Measurements from ENCODE around the gene SEC23A. TPM values are rescaled to one million over a fixed set of nuclear protein-coding genes. Genes with fewer than 3 reads are reported as not detected.

Gene SEC23A
- total RNA-seq, 2 experiments from 2014 or later: 52.4 to 54.9 TPM

GRCh38 chr14:39043352-39043943, 59.6 kb downstream of the SEC23A start:
- H3K9me3 Mint-ChIP-seq: no peaks in the 10 kb centered on the region
- ChIA-PET CTCF (interaction anchor here (0.8 kb wide), 1 partner anchor 43 kb away, joined by 3 read pairs; no protein-coding TSS in a partner anchor), POLR2A (no interaction called here)
- no peak overlapping the region for H3K27ac Mint-ChIP-seq
- H3K4me1 Mint-ChIP-seq (ENCODE audit: low read depth): no peaks in the 10 kb centered on the region
- intact Hi-C loops (cut with micrococcal nuclease): no loop called here
- no peak overlapping the region for H3K4me3 Mint-ChIP-seq
- DNase-seq: no peak
- H3K27me3 Mint-ChIP-seq: no peaks in the 10 kb centered on the region
- peaks cover 53% of the 10 kb centered on the region for H3K36me3 Mint-ChIP-seq

DNA sequence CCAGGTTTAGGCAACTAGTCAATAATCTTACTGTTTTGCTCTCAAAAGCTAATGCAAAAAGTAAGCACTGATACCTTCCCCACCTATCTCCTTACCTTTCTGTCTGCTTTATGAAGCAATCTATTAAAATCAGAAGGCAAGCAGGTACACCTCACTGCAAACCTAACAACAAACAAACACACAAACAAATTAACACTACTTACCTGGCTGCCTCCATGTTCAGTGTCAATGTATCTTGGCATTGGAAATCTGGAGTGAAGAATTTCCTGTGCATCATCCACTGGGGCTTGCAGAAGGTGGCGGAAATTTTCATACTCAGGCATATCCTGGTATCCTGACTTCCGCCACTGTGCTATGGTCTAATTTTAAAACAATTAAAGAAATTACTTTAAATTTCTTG, 62.5 kb downstream of the SEC23A start:
- POLR2A ChIA-PET: no interaction called here
- Mint-ChIP-seq H3K36me3 (peaks cover 28% of the 10 kb centered on the region), H3K27ac (no peak overlapping the region)

GRCh38 chr14:39038542-39038941, 64.5 kb downstream of the SEC23A start:
- no peaks in the 10 kb centered on the region for H3K4me1 Mint-ChIP-seq (ENCODE audit: low read depth)
- ChIA-PET POLR2A (no interaction called here), CTCF (interaction anchor here (1.2 kb wide), 1 partner anchor 23 kb away, joined by 4 read pairs; no protein-coding TSS in a partner anchor)
- no peak for DNase-seq
- no peaks in the 10 kb centered on the region for H3K27me3 Mint-ChIP-seq
- no peaks in the 10 kb centered on the region for H3K9me3 Mint-ChIP-seq
- H3K4me3 Mint-ChIP-seq: no peak overlapping the region
- H3K27ac Mint-ChIP-seq: no peak overlapping the region
- H3K36me3 Mint-ChIP-seq: peaks cover 22% of the 10 kb centered on the region
- intact Hi-C loops (cut with micrococcal nuclease): no loop called here

More for the DNA sequence above, 62.5 kb downstream of the SEC23A start:
- intact Hi-C loops (cut with micrococcal nuclease): no loop called here
- CTCF ChIA-PET: interaction anchor here (1.3 kb wide), 1 partner anchor 25 kb away, joined by 3 read pairs; no protein-coding TSS in a partner anchor
- Mint-ChIP-seq H3K9me3 (no peaks in the 10 kb centered on the region), H3K4me1 (ENCODE audit: low read depth) (no peaks in the 10 kb centered on the region), H3K27me3 (no peaks in the 10 kb centered on the region), H3K4me3 (no peak overlapping the region)
- DNase-seq: no peak

DNA sequence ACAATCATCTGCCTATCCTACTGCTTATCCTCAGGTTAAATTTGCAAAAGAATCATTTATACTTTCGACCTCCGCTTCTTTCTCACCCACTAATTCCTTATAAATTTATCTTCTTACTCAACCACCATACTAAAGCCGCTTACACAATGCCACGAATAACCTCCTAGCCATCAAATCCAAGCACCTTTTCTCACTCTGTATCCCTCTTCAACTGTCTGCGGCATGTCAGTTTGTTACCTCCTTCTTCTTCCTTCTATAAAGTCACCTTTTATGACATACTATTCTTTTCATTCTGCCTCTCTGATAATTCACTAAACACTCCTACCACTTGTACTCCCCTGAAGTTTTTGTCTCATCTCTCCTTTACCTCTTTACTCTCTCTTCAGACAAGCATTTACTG, 66.3 kb downstream of the SEC23A start:
- Mint-ChIP-seq H3K27me3 (no peaks in the 10 kb centered on the region), H3K27ac (no peak overlapping the region), H3K4me1 (ENCODE audit: low read depth) (no peaks in the 10 kb centered on the region), H3K9me3 (no peaks in the 10 kb centered on the region), H3K36me3 (peaks cover 19% of the 10 kb centered on the region), H3K4me3 (no peak overlapping the region)
- DNase-seq: no peak
- ChIA-PET CTCF (no interaction called here), POLR2A (no interaction called here)
- intact Hi-C loops (cut with micrococcal nuclease): no loop called here

GRCh38 chr14:39035336-39035735, 67.7 kb downstream of the SEC23A start:
- Mint-ChIP-seq H3K36me3 (peaks cover 24% of the 10 kb centered on the region), H3K27ac (no peak overlapping the region), H3K4me1 (ENCODE audit: low read depth) (no peaks in the 10 kb centered on the region), H3K9me3 (no peaks in the 10 kb centered on the region), H3K4me3 (no peak overlapping the region), H3K27me3 (no peaks in the 10 kb centered on the region)
- no peak for DNase-seq
- CTCF ChIA-PET: interaction anchor here (0.6 kb wide), 1 partner anchor 307 kb away, joined by 3 read pairs; no protein-coding TSS in a partner anchor
- intact Hi-C loops (cut with micrococcal nuclease): no loop called here
- POLR2A ChIA-PET: no interaction called here

DNA sequence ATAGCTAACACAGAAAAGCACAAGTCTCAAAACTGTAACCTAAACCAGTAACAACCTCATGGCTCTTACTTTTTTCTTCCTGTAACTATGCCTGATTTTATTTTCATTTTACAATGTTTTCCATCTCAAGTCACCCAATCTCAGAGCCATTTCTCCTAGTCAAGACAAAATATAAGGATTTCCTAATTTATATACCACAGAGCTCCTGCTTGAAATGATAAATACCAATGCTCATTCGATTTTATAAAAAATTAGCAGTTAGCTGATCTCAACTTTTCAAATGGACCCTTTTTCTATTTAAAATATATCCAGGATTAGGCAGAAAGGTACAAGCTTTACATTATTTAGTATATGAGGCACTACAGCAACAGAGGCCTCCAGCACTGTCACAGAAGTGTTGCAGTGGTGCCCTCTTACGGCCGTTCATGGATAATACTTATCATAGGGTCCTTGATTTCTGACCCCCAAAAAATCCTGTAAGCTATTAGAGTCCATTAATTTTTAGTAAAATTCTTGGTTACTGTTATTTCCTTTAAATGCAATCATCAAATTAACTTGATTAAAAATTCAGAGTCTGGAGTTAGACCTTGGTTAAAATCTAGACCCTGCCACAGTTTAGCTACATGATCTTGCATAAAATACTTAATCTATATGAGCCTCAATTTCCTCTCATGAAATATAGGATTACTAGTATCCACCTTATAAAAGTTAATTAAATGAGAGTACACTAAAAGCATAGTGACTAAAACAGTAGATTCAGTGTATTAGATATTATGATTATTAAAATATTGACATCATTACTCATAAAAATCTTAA, 68.3 kb downstream of the SEC23A start:
- Mint-ChIP-seq H3K4me1 (ENCODE audit: low read depth) (no peaks in the 10 kb centered on the region), H3K4me3 (no peak overlapping the region), H3K27me3 (no peaks in the 10 kb centered on the region), H3K9me3 (no peaks in the 10 kb centered on the region), H3K36me3 (peaks cover 29% of the 10 kb centered on the region), H3K27ac (no peak overlapping the region)
- no peak for DNase-seq
- ChIA-PET POLR2A (no interaction called here), CTCF (interaction anchor here (0.6 kb wide), 1 partner anchor 175 kb away, joined by 3 read pairs; no protein-coding TSS in a partner anchor)
- intact Hi-C loops (cut with micrococcal nuclease): no loop called here

- Mint-ChIP-seq H3K9me3 (no peaks in the 10 kb centered on the region), H3K27ac (no peak overlapping the region), H3K27me3 (no peaks in the 10 kb centered on the region), H3K36me3 (peaks cover 20% of the 10 kb centered on the region), H3K4me1 (ENCODE audit: low read depth) (no peaks in the 10 kb centered on the region), H3K4me3 (no peak overlapping the region)
- intact Hi-C loops (cut with micrococcal nuclease): no loop called here
- POLR2A ChIA-PET: no interaction called here
- CTCF ChIA-PET: no interaction called here
- DNase-seq: no peak
Observed at GRCh38 chr14:39033371-39033770, 69.7 kb downstream of the SEC23A start.

DNA sequence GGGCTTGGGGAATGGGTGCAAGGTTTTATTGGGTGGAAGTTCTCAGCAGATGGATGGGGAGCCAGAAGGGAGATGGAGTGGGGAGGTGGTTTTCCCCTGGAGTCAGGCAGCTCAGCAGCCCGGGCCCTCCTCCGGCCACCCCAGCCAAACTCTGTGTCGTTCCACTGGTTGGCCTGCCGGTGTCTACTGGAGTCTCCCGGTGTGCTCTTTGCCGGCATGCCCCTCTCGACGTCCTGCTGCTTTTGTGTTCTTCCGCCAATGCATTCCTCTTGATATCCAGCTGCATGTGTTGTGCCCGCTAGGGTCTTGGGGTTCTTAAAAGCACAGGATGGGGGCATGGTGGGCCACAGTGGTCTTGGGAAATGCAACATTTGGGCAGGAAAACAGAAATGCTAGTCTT, 72.8 kb downstream of the SEC23A start:
- no peak for DNase-seq
- H3K4me3 Mint-ChIP-seq: no peak overlapping the region
- no peaks in the 10 kb centered on the region for H3K27me3 Mint-ChIP-seq
- H3K27ac Mint-ChIP-seq: no peak overlapping the region
- intact Hi-C loops (cut with micrococcal nuclease): no loop called here
- ChIA-PET CTCF (no interaction called here), POLR2A (no interaction called here)
- H3K4me1 Mint-ChIP-seq (ENCODE audit: low read depth): peaks cover 8% of the 10 kb centered on the region
- no peaks in the 10 kb centered on the region for H3K9me3 Mint-ChIP-seq
- H3K36me3 Mint-ChIP-seq: peaks cover 20% of the 10 kb centered on the region

DNA sequence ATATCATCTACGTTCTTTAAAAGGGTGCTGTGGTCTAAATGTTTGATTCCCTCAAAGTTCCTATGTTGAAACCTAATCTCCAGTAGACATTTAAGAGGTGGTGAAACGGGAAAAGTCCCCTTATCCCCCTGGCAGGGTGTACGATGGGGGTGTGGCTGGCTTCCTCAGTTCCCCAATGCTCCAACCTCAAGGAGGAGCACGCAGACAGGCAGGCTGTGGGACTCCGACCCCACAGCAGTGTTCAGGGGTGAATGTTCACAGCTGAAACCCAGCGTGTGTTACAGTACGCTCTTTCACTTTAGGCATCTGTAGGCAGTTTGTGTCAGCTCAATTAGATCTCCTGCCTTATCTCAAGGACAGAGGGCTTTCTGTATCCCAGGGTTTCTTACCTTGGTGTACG, 73.2 kb downstream of the SEC23A start:
- Mint-ChIP-seq H3K4me3 (no peak overlapping the region), H3K4me1 (ENCODE audit: low read depth) (peaks cover 8% of the 10 kb centered on the region), H3K9me3 (no peaks in the 10 kb centered on the region), H3K27ac (no peak overlapping the region), H3K27me3 (no peaks in the 10 kb centered on the region), H3K36me3 (peaks cover 20% of the 10 kb centered on the region)
- ChIA-PET POLR2A (no interaction called here), CTCF (no interaction called here)
- no peak for DNase-seq
- intact Hi-C loops (cut with micrococcal nuclease): no loop called here

DNA sequence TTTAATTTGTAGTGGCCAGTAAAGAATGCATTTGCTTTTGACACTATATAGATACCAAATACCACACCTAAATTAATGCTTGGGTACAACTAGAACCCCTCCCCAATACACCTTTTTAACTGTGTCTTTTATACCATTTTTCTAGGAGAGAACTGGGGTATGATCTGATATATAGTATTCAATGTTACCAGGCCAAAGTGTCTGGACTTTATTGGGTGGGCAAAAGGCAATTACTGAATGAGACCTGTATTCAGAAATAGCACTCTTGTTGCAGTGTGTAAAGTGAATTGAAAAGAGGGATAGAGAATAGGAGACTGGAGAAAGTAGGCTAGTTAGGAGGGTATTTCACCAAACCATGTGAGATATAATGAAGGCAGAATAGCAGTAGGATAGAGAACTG, 74.4 kb downstream of the SEC23A start:
- POLR2A ChIA-PET: no interaction called here
- Mint-ChIP-seq H3K4me3 (no peak overlapping the region), H3K4me1 (ENCODE audit: low read depth) (peaks cover 8% of the 10 kb centered on the region), H3K9me3 (no peaks in the 10 kb centered on the region), H3K27me3 (no peaks in the 10 kb centered on the region), H3K36me3 (peaks cover 18% of the 10 kb centered on the region), H3K27ac (no peak overlapping the region)
- DNase-seq: no peak
- intact Hi-C loops (cut with micrococcal nuclease): no loop called here
- CTCF ChIA-PET: interaction anchor here (1.6 kb wide), 1 partner anchor 12 kb away, joined by 3 read pairs; no protein-coding TSS in a partner anchor

- POLR2A ChIA-PET: no interaction called here
- intact Hi-C loops (cut with micrococcal nuclease): no loop called here
- DNase-seq: no peak
- Mint-ChIP-seq H3K27ac (no peak overlapping the region), H3K4me3 (no peak overlapping the region), H3K36me3 (peaks cover 14% of the 10 kb centered on the region), H3K27me3 (no peaks in the 10 kb centered on the region), H3K9me3 (peaks cover 3% of the 10 kb centered on the region), H3K4me1 (ENCODE audit: low read depth) (peaks cover 8% of the 10 kb centered on the region)
- CTCF ChIA-PET: no interaction called here
Observed at GRCh38 chr14:39025810-39026627, 77.0 kb downstream of the SEC23A start.

DNA sequence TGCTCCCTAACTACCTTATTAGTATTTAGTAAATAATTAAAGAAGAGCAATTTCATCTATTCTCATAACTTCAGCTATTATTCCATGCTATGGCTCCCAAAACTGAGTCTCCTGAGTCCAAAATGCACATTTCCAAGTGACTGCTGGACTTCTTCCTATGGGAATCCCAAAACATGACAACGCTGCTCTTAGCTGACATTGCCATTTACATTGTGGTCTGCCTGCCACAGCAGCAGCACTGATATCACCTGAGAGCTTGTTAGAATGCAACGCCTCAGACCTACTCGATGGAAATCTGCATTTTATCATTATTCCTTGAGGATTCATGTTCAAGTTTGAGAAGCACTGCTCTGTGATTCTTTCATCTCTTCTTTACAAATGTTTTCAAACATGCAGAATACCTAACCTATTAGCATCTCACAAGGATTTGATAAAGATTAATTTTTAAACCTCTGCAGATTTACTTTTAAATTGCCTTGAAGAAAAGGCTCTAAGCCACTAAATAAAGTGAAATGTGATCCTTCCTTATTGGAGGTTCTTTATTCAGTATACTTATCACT, 77.7 kb downstream of the SEC23A start:
- POLR2A ChIA-PET: no interaction called here
- no peak overlapping the region for H3K27ac Mint-ChIP-seq

More for the DNA sequence above, 77.7 kb downstream of the SEC23A start:
- Mint-ChIP-seq H3K9me3 (peaks cover 3% of the 10 kb centered on the region), H3K4me3 (no peak overlapping the region), H3K27me3 (no peaks in the 10 kb centered on the region), H3K36me3 (peaks cover 7% of the 10 kb centered on the region), H3K4me1 (ENCODE audit: low read depth) (peaks cover 8% of the 10 kb centered on the region)
- DNase-seq: no peak
- intact Hi-C loops (cut with micrococcal nuclease): no loop called here
- CTCF ChIA-PET: no interaction called here

All from activated CD4-positive, alpha-beta memory T cell treated with anti-CD3 and anti-CD28 coated beads for 36 hours (primary cell).